HG03060 (cell line): ENCODE data around the gene AIRE.
"Not testable (repeated sequence)": the region's sequence is repeated elsewhere in the genome, so short reads cannot be mapped to it uniquely, and the experiment has no call there.

ENCODE experiments used
- ATAC-seq: cut with Tn5 transposase; IDR thresholded peaks from one replicate; pipeline ENCODE4 v1.9.1; 2021; ENCODE audit warnings: low read depth, moderate number of reproducible peaks; ENCODE audit not compliant: unreplicated experiment

The AIRE gene

DNA sequence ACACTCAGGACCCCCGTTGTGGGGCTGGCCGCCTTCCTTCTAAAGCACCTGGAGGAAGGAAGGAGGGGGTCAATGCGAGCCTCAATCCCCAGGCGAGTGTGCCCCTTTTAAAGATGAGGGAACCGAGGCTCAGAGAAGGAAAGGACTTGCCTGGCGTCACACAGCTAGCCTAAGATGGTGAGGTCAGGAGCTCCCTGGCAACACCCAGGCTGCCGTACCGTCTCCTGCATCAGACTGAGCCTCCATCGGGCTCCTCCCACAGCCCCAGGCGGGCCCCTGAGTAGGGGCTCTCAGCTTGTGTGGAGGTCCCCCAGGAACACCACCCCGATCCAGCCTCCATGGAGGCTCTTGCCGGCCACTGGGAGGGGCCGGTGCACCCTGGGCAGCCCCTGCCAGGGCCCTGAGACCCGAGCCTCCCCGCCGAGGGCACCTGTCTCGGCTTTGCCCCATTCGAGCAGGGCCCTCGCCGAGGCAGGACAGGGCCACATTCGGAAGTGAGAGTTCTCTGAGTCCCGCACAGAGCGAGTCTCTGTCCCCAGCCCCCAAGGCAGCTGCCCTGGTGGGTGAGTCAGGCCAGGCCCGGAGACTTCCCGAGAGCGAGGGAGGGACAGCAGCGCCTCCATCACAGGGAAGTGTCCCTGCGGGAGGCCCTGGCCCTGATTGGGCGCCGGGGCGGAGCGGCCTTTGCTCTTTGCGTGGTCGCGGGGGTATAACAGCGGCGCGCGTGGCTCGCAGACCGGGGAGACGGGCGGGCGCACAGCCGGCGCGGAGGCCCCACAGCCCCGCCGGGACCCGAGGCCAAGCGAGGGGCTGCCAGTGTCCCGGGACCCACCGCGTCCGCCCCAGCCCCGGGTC lies at the start of gene AIRE:
Gene AIRE (plus strand): TSS at position 739 of the 855 bp plus-strand sequence. CDS start 131 bp downstream, outside the sequence.
- ATAC-seq, result no peak

GRCh38 chr21:44240353-44240752 lies 45.3 kb upstream of the AIRE start:
- not testable (repeated sequence) for ATAC-seq

DNA sequence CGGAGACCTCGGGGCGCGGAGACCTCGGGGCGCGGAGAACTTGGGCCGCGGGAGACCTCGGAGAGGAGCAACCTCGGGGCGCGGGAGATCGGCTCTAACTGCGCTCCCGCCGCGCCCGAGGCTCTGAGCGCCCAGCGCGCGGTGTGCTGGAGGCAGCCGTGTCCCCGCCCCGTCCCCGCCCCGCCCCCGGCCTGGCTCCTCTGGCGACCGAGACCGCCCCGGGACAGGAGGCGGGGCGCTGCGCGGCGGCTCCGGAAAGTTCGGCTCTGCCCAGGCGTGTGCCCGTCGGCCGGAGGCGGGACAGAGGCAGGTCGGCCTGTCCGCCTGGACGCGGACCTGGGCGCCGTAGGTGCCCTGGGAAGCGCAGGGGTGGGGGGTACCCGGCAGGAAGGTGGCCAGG lies 44.8 kb upstream of the AIRE start, which contains the start of gene ICOSLG:
Gene ICOSLG (minus strand): TSS at position 102 of the 400 bp plus-strand sequence. CDS start 126 bp downstream, outside the sequence.
- not testable (repeated sequence) for ATAC-seq

DNA sequence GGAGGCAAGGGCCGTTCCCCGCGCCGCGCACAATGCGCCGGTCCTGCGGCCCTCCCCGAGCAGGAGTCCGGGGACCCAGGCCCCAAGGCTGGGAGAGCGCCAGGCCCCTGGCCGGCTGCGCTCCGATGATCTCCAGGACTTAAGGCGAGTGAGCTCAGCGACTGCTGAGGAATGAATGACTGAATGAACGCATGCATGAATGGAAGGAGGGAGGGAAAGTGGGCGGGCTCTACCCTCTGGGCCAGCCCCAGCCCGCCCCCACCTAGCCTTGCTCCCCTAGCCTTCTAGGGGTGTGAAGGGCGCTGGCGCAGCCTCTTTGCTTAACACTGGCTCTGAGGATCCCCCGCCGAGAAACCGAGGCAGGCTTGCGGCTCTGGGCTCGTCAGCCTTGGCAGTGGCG lies 44.4 kb upstream of the AIRE start:
- not testable (repeated sequence) for ATAC-seq

DNA sequence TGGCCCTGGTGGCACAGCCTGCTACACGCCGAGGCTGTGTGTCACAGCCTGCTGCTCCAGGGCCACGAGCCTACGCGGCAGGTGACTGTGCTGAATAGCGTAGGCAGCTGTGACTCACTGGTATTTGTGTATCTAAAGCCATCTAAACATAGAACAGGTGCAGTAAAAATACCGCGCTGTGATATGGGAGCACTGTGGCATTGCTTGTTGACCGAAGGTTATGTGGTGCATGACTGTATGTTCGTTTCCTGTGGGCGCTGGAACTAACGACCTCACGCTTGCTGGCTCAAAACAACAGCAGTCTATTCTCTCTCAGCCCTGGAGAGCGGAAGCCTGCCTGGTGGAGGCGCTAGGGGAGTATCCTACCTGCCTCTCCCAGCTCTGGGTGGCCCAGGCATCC lies 41.7 kb upstream of the AIRE start:
- peak; percentile 65 for ATAC-seq

- not testable (repeated sequence) for ATAC-seq
These were observed 37.8 kb upstream of the AIRE start for GRCh38 chr21:44247904-44248303.

GRCh38 chr21:44249204-44250037 lies 36.3 kb upstream of the AIRE start:
- ATAC-seq, result not testable (repeated sequence)

- no peak for ATAC-seq
These were observed 31.6 kb upstream of the AIRE start for GRCh38 chr21:44253832-44254710.

- no peak for ATAC-seq
These were observed 30.1 kb upstream of the AIRE start for GRCh38 chr21:44255511-44255981.

DNA sequence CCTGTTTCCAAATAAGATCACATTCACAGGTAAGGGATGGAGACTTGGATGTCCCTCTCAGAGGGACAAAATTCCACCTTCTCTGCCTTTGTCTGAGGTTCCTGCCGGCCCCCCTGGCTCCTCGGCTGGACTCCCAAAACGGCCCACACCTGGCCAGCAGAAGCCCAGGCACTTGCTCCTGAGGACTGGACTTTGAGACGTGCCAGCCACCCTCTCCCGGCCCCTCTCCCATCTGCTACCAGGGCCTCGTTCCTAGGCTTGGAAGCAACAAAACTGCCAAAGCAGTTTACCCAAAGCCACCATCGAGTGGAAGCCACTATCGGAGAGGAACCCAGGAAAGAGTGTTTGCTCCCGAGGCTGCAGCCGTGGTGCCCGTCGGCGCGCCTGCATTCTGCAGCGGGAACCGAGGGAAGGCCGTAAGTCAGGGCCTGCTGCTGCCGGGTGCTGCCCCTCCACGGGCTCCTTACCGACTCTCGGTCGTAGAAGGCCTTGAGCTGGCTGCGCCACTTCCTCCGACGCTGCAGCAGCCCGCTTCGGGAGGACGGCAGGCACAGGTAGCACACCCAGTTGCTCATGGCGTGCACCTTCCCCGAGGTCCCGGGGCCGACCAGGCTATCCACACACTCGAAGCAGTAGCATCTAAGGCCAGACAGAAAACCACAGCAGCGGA lies 27.5 kb upstream of the AIRE start:
- ATAC-seq, result no peak

GRCh38 chr21:44259082-44259705 lies 26.5 kb upstream of the AIRE start:
- no peak for ATAC-seq

DNA sequence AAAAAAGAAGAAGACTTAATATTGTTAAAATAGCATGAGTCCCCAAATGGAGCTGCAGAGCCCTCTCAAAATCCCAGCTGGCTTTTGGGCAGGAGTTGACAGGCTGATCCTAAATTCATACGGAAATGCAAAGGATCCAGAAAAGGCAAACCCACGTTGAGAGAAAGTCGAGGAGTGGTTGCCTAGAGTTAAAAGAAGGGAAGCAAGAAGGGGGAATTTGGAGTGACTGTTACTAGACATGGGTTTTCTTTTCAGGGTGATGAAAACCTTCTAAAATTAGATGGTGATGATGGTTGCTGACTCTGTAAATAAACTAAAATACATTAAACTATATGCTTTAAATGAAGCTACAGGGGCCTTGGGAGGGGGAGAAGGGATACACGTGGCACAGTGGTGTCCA lies 25.6 kb upstream of the AIRE start:
- no peak for ATAC-seq

DNA sequence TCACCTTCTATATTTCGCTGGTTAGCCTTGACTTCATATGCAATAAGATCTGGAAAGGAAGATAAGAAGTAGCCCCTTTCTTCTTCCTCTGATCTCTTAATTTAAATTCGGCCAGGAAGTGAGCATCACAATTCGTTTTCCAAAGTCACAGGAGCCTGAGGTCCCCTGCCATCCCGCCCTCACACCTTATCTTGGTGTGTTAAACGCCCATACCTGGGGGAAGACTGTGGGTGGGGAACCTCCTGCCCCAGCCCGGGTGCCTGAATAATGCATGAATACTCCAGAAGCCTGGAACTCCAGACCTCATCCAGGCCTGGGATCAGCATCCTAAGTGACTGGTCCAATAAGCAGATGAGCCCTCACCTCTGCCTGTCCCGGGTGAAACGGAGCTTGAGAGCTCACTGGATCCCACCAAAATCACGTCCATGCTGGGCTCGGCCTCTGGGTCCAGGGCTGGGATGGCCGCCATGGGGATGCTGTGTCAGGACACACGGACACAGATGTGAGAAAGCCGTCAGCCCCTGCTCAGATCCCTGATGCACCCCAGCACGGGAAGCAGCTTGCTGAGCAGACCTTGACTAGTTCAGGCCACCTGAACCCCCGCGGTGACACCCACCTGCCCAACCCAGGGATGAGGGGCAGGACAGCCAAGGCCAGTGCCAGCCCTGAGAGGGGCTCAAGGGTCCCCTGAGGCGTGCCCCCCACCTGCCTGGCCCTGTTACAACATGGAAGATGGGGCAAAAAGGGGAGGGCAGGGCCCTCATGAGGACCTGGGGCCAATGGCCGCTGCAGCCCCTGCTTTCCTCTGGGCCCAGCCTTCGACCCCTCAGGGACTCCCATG lies 24.7 kb upstream of the AIRE start:
- no peak for ATAC-seq

GRCh38 chr21:44261675-44262295 lies 23.9 kb upstream of the AIRE start, which contains the start of gene DNMT3L:
DNMT3L (minus strand) TSS chr21:44261897; CDS start chr21:44261259, 638 bp downstream.
- no peak for ATAC-seq

DNA sequence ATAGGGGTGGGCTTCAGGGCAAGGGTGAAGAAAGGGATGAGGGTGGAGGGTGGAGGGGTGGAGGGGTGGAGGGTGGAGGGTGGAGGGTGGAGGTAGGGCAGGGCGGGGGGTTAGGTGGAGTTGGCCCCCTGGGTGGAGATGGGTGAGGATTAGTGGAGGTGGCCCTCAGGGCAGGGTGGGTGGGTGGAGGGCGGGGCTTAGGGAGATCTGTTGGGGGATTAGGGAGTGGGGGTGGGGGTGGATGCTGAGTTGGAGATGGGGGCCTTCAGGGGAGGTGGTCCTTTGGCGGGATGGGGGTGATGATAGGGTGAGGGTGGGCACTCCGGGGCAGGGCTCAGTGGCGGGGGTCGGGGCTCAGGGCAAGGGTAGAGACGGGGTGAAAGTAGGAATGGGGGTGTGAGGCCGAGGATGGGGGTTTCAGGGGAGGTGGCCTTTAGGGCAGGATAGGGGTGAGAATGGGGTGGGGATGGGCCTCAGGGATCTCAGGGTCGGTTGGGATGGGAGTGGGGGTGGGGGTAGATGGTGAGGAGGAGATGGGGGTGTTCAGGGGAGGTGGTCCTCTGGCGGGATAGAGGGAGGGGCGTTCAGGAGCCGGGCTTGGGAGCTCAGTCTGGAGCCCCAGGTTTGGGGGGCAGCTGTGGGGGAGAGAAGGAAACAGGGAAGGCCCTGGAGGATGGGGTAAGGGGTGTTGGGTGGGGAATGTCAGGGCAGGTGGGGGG lies 23.2 kb upstream of the AIRE start:
- ATAC-seq, result no peak

- no peak for ATAC-seq
These were observed 22.4 kb upstream of the AIRE start for GRCh38 chr21:44263221-44263760.

- no peak for ATAC-seq
These were observed 21.9 kb upstream of the AIRE start for GRCh38 chr21:44263768-44264167.
